HG03432 (cell line): ENCODE data around the gene FIGLA.

ENCODE experiments used
- ATAC-seq: cut with Tn5 transposase; IDR thresholded peaks from one replicate; pipeline ENCODE4 v1.9.1; 2021; ENCODE audit warnings: mild to moderate bottlenecking, moderate library complexity; ENCODE audit not compliant: unreplicated experiment

The FIGLA gene

GRCh38 chr2:70790136-70790828 is at the start of gene FIGLA:
Gene FIGLA, minus strand, starts transcription at chr2:70790643. Its CDS starts 5 bp downstream, at chr2:70790638.
- ATAC-seq: no peak

- no peak for ATAC-seq
Measured at GRCh38 chr2:70837980-70838925, 47.8 kb upstream of the FIGLA start.

- no peak for ATAC-seq
Measured at GRCh38 chr2:70835643-70836042, 45.2 kb upstream of the FIGLA start, which contains the start of gene CD207. Gene CD207, minus strand, starts transcription at chr2:70835816. Its CDS starts 40 bp downstream, at chr2:70835776.

- ATAC-seq: no peak
Measured at GRCh38 chr2:70834881-70835280, 44.4 kb upstream of the FIGLA start.

- ATAC-seq: no peak
Measured at GRCh38 chr2:70834106-70834505, 43.7 kb upstream of the FIGLA start.

GRCh38 chr2:70833246-70833645 is 42.8 kb upstream of the FIGLA start:
- ATAC-seq: no peak

GRCh38 chr2:70832386-70832785 is 41.9 kb upstream of the FIGLA start:
- no peak for ATAC-seq

- no peak for ATAC-seq
Measured at GRCh38 chr2:70831861-70832260, 41.4 kb upstream of the FIGLA start.

- no peak for ATAC-seq
Measured at GRCh38 chr2:70830366-70830765, 39.9 kb upstream of the FIGLA start.

GRCh38 chr2:70829916-70830315 is 39.5 kb upstream of the FIGLA start:
- no peak for ATAC-seq

GRCh38 chr2:70828914-70829824 is 38.7 kb upstream of the FIGLA start:
- no peak for ATAC-seq

- ATAC-seq: no peak
Measured at GRCh38 chr2:70828115-70828514, 37.7 kb upstream of the FIGLA start.

- no peak for ATAC-seq
Measured at GRCh38 chr2:70827388-70827787, 36.9 kb upstream of the FIGLA start.

- no peak for ATAC-seq
Measured at GRCh38 chr2:70826696-70827350, 36.4 kb upstream of the FIGLA start.

- no peak for ATAC-seq
Measured at GRCh38 chr2:70823249-70823648, 32.8 kb upstream of the FIGLA start.

- ATAC-seq: no peak
Measured at GRCh38 chr2:70822843-70823242, 32.4 kb upstream of the FIGLA start.

- no peak for ATAC-seq
Measured at GRCh38 chr2:70820499-70820898, 30.1 kb upstream of the FIGLA start, which contains the start of gene CLEC4F. Gene CLEC4F, minus strand, starts transcription at chr2:70820599. Its CDS starts 76 bp downstream, at chr2:70820523.

- ATAC-seq: no peak
Measured at GRCh38 chr2:70817284-70817954, 27.0 kb upstream of the FIGLA start.

GRCh38 chr2:70816726-70817125 is 26.3 kb upstream of the FIGLA start:
- no peak for ATAC-seq
